GM21723 (cell line): ENCODE results near the gene FIZ1.

ENCODE experiments used
- ATAC-seq: cut with Tn5 transposase; IDR thresholded peaks from one replicate; pipeline ENCODE4 v1.9.1; 2021; ENCODE audit warnings: mild to moderate bottlenecking, moderate library complexity; ENCODE audit not compliant: unreplicated experiment

FIZ1 gene

DNA sequence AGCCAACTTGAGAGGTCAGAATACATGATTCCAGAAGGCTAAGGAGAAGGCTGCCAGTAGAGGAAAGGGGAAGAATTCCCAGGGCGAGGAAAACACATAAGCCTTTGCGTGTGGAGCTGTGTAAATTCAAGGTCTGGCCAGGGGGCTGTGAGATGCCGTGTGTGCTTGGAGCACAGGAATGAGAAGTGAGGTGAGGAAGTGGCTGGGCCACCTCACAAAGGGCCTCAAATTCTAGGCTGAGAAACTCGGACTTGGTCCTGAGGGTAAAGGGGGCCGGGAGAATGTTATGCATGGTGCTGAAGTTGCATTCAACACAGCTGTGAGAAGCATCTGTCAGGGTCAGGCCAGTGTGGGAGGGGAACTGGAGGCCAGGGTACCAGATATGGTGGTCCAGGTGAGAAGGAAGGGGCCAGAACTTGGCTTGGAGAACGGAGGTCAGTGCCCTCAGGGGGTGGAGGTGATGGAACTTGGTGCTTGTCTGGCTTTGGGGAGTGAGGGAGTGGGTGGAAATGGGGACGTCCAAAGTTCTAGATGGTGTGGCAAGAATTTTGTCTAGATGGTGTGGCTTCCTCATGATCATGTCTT lies 36.6 kb upstream of the FIZ1 start:
- ATAC-seq, result no peak

DNA sequence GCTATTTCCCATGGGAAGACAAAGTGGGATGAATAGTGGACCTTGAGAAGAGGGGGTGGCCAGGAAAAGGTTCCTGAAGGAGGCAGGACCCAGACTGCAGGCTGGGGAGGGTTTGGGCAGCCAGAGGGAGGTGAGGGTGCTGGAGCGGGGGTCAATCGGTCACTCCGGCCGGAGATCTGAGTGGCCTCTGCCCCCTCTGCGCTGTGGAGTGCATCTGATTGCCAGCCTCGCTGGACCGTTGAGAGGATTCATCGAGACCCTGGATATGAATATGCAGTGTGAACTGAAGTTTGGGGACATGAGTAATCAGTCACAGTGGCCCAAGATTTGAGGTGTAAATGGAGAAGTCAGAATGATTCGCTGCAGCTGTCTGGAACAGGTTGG lies 36.0 kb upstream of the FIZ1 start:
- no peak for ATAC-seq

DNA sequence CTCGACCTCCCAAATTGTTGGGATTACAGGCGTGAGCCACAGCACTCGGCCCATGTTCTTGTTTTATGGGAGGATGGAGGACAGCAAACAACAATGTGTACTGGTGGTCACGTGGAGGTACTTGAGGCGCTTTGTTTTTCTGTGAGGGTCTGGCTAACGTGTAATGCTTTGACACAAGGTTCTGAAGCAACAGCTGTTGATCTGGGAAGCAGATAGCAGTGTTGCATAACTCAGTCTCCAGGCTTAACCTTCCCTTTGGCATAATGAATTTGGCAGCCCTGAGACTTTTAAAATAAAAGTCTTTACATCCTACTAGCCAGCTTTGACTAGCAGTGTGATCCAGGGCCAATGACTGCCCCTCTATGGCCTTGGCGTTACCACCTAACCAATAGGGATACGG lies 34.5 kb upstream of the FIZ1 start:
- no peak for ATAC-seq

DNA sequence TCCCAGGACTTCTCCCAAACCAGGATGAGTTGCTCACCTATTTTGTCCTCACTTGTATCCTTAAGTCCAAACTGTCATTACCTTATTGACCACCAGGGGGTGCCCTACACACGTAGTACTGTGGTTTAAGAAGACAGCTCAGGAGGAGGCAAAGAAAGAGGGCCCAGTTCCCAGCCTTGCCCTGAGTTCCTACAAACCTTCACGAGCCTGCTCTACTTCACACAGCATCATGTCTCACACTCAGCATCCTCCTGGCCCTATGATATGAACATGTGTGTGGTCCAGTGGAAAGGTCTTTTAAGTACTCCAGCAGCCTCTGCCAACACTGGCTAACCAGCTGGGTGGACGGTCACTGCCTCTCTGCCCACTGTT lies 33.1 kb upstream of the FIZ1 start:
- ATAC-seq, result no peak

DNA sequence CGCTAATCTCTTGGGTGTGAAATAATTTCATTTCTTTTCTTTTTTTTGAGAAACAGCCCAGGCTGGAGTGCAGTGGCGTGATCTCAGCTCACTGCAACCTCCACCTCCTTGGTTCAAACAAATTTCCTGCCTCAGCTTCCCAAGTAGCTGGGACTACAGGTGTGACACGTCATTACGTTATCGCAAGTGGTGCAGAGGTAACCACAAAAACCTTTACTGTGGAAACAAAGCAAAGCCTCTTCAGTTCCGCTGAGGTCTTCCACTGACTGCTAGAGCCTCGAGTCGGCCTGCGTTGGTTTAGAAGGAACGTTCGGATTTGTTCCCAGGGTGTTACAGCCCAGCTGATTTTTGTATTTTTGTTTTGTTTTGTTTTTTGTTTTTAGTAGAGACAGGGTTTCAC lies 27.0 kb upstream of the FIZ1 start:
- no peak for ATAC-seq

DNA sequence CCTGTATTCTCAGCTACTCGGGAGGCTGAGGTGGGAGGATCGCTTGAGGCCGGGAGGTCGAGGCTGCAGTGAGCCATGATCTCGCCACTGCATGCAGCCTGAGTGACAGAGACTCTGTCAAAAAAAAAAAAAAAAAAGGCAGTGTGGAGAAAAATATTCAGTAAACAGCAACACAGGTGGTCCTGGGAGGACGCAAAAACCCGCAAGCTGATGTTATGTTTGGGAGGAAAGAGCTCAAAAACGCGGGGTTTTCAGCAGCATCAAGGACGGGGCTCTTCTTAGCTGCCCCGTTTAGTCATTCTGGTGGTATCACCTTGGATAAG lies 25.6 kb upstream of the FIZ1 start:
- no peak for ATAC-seq

DNA sequence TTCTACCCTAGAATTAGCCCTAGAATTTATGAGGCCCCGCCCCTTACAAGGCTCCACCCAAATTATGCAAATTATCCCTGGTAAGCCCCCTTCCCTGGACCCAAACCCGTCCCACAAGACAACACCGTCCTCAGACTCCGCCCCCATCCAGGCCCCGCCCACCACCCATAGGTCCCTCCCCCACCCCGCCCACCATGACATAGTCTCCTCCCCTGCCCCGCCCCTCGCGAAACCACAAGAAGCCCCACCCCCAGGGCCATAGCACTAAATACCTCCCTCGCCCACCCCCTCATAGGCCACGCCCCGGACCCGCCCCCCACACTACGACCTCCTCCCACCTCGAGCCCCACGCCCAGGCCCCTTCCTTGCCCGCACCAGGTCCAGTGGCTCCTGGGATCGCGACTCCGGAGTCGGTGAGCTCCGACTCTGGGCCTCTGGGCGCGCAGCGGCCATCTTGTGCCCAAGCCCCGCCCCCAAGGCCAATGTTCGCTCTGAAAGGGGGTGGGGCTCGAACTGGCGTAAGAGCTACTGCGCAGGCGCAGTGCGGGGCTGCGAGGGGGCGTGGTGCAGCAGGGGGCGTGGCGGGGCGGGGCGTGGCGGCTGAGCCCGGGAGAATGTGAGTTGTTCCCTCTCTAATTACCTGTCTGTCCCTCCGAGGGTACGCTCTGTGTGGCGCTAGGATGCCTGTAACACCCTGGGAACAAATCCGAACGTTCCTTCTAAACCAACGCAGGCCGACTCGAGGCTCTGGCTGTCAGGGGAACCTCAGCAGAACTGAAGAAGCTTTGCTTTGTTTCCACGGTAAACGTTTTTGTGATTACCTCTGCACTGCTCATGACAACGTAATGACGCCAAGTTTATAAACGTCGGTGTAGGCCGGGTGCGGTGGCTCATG lies 25.0 kb upstream of the FIZ1 start, which contains the start of gene ZNF784:
TSS of gene ZNF784 (minus strand) at position 458 of the 895 bp plus-strand sequence. CDS start at position 453, 5 bp downstream.
- ATAC-seq, result peak; percentile 53

DNA sequence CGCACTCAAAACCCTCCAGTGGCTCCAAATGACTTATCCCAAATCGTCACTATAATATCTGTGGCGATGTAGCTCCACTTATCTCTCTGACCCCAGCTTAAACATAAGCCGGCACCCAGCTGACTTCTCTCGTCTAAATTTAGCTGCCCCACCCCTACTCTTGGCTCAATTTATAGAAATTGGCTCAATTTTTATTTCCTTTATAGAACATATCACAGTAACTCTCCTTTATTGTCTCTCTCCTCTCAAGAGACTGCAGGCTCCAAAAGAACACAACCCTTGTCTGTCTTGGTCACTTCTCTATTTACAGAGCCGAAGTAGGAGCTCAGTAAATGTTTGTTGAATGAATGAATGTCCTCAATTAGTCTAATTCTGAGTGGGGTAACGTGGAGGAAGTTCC lies 24.2 kb upstream of the FIZ1 start:
- no peak for ATAC-seq

DNA sequence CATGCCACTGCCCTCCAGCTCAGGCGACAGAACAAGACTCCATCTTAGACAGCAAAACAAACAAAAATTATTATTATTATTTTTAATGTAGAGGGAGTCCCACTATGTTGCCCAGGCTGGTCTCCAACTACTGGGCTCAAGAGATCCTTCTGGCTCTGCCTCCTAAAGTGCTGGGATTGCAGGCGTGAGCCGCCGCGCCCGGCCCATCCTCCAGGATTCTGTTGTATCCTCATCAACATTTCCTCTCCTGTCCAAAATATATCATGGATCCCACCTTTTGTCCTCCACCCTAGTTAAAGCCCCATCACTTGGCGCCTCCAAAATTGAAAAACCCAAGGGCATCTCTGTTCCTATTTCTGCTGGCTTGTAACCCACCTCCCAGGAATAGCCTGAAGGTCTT lies 23.8 kb upstream of the FIZ1 start:
- ATAC-seq, result no peak

DNA sequence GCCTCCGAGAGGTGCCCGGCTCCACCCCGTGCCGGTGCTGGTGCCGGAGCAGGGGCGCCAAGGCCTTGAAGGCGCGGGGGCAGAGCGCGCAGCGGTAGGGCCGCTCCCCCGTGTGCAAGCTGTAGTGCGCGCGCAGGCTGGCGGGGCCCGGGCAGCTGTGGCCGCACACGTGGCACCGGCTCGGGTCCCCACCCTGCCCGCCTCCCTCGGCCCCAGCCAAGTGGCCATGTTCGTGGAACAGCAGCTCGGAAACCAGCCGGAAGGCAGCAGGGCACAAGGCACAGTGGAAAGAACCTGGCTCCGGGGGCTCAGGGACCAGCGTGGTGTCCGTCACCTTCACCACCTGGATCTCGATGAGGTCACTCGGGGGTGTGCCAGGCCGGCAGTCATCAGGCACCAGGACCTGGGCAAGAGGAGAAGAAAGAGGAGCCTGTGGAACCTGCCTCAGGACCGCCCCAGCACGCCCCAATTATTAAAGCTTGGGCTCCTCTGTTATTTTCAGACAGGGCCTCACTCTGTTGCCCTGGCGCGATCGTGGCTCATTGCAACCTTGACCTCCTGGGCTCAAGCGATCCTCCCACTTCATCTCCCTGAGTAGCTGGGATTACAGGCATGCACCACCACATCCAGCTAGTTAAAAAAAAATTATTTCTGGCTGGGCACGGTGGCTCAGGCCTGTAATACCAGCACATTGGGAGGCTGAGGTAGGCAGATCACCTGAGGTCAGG lies 23.1 kb upstream of the FIZ1 start:
- no peak for ATAC-seq

DNA sequence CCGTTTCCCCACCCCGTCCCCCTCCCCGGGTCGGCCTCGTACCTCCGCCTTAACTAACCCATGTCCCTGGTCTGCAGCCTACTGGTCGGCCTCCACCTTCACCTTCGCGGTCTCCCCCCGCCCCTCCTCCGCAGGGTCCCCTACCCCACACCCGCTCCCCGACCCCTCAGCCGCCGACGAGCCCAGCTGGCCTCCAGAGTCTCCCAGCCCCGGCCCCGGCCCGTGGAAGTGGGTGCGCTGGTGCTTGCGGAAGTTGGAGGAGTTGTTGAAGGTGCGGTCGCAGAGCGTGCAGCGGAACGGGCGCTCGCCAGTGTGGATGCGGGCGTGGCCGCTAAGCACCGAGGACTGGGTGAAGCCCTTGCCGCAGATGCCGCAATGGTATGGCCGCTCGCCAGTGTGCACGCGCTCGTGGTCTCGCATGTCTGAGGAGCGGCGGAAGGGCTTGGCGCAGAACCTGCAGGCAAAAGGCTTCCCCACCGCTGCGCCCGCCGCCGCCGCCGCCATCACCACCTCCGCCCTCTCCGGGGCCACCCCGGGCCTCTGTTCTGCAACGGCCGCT lies 22.4 kb upstream of the FIZ1 start:
- ATAC-seq, result no peak

DNA sequence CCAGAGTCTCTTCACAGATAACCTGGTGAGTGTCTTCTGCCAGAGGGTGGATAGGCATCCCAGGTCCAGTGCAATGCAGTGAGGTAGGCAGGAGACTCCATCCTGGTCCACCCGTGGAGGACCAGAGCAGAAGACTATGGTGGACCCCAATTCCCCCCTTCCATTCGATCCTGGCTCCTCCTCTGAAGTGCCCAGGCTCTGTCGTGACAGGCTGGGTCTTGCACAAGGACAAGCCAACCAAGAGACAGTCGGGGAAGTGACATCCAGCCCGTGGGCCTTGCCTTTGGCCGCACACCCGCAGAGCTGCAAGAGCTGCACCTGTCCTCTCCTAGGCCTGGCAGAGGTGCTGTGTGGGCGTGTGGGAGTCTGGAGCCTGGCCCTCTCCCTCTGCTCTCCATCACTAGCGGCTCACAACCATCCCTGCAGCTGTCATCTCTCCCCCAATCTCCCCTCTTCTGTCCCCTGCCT lies 21.9 kb upstream of the FIZ1 start:
- ATAC-seq, result no peak

DNA sequence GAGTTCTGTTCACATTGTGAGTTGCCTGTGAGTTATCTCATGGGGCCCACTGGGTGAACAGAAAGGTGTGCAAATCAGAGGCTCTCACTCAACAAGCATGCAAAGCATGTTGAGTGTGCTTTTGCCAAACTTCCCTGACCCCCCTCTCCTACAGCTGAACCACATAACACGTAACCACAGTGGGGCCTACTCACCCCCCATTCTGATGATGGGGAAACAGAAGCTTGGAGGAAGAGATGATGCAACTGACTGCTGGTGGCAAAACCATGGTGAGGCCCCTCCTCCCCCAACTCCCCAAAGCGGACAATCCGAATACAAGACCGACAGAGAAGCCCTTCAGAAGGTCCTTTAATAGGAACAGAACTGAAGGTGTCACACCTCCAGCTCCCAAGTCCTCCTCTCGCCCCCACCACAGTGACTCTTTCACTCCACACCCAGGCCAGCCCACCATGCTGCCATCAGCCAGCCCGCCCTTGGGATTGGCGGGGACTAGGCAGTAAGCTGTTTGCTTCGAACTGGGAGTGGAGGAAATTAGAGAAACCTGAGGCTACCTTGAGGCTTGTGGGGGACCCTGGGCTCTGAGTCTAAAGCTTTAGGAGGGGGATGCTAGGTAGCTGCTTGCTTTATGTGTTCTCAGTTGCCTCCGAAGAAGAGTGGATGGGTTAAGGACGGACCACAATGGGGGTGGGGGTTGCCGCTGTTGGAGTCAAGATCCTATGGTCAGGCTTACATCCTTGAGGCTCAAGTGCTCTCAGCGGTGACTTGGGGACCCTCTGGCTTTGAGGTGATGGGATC lies 21.3 kb upstream of the FIZ1 start:
- ATAC-seq, result no peak

DNA sequence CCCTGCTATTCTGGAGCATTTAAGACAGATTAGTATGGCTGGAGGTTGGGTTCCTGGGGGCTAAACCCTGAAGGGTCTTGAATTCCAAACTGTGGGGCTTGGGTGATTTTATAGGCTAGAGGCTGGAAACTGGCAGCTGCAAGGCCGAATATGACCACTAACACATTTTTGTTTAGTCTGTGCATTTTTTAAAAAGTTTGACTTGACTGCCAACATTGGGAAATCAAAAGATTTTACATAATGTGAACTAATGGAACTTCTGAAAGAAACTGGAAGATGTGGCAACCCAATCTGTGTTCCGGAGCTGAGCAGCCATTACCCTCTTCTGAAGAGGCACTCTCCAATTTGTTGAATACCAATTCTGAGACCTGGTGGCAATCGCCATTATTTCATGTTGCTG lies 20.0 kb upstream of the FIZ1 start:
- no peak for ATAC-seq

DNA sequence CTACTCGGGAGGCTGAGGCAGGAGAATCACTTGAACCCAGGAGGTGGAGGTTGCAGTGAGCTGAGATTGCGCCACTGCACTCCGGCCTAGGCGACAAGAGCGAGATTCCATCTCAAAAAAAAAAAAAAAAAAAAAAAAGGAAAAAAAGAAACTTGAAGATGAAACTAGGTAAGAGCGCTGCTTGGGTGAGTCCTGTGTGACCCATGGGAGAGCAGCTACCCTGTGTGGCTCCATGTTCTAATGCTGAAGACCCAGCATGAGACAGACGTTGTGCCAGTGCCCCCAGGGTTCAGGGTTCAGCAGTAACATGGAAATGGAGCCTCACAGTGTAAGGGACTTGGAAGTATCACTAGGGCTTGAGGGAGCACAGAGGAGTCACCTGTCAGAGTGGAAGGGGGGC lies 19.1 kb upstream of the FIZ1 start:
- no peak for ATAC-seq

DNA sequence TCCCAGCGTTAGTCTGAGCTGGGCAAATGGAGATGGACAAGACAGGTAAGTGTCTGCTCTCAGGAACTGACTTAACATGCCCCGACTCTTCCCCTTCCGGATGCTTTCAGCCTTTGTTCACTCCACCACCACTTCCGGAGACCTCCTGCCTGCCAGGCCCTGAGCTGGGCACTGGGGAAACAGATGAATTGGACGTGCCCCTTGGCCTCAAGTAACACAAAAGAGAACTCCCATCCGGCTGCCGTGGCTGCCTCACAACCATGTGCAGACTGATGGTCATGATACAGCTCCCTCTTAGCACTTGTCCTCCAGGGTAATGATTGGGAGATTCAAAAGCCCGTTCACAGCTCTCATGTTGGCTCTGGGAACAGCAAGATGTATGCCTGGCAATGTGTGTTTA lies 18.1 kb upstream of the FIZ1 start:
- ATAC-seq, result no peak

DNA sequence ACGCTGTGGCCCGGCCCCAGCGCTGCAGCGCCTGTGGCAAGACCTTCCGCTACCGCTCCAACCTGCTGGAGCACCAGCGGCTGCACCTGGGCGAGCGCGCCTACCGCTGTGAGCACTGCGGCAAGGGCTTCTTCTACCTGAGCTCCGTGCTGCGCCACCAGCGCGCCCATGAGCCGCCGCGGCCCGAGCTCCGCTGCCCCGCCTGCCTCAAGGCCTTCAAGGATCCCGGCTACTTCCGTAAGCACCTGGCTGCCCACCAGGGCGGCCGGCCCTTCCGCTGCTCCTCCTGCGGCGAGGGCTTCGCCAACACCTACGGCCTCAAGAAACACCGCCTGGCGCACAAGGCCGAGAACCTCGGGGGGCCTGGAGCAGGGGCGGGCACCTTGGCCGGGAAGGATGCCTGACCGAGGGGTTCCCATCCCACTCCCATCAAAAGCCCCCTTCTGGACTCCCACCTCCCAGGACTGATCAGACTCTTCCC lies 17.1 kb upstream of the FIZ1 start:
- no peak for ATAC-seq

DNA sequence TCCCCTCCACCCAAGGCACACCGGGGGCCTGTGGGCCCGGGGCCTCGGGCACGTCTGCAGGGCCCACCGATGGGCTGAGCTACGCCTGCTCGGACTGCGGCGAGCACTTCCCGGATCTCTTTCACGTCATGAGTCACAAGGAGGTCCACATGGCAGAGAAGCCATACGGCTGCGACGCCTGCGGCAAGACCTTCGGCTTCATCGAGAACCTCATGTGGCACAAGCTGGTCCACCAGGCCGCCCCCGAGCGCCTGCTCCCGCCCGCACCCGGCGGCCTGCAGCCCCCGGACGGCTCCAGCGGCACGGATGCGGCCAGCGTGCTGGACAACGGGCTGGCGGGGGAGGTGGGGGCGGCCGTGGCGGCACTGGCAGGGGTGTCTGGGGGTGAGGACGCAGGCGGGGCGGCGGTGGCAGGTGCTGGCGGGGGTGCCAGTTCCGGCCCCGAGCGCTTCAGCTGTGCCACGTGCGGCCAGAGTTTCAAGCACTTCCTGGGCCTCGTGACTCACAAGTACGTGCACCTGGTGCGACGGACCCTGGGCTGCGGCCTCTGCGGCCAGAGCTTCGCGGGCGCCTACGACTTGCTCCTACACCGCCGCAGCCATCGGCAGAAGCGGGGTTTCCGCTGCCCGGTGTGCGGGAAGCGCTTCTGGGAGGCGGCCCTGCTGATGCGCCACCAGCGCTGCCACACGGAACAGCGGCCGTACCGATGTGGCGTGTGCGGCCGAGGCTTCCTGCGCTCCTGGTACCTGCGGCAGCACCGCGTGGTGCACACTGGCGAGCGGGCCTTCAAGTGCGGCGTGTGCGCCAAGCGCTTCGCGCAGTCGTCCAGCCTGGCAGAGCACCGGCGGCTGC lies 16.5 kb upstream of the FIZ1 start:
- ATAC-seq, result no peak

DNA sequence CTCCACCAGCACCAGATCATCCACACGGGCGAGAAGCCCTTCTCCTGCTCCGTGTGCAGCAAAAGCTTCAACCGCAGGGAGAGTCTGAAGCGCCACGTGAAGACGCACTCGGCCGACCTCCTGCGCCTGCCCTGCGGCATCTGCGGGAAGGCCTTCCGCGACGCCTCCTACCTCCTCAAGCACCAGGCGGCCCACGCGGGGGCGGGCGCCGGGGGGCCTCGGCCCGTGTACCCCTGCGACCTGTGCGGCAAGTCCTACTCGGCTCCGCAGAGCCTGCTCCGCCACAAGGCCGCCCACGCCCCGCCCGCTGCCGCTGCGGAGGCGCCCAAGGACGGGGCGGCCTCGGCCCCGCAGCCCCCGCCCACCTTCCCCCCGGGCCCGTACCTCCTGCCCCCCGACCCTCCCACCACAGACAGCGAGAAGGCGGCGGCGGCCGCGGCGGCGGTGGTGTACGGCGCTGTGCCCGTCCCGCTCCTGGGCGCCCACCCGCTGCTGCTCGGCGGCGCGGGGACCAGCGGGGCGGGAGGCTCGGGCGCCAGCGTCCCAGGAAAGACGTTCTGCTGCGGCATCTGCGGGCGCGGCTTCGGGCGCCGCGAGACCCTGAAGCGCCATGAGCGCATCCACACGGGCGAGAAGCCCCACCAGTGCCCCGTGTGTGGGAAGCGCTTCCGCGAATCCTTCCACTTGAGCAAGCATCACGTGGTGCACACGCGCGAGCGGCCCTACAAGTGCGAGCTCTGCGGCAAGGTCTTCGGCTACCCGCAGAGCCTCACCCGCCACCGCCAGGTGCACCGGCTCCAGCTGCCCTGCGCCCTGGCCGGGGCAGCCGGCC lies 15.6 kb upstream of the FIZ1 start:
- no peak for ATAC-seq
